B cell (primary cell): ENCODE data around the gene SRR.

Source experiments
- EZH2 ChIP-seq: IDR thresholded peaks from 2 replicates; pipeline ENCODE4 v1.6.1; 2012; ENCODE audit warnings: borderline replicate concordance, low read depth, mild to moderate bottlenecking, moderate library complexity, low read length; ENCODE audit not compliant: insufficient read depth, poor library complexity, severe bottlenecking
- TF ChIP-seq, protein P1 (sequence below): fragments of 200-600 bp; IDR thresholded peaks from one replicate; pipeline ENCODE4 v1.8.0; 2022; ENCODE audit warnings: antibody characterized with exemption, mild to moderate bottlenecking

DNA sequence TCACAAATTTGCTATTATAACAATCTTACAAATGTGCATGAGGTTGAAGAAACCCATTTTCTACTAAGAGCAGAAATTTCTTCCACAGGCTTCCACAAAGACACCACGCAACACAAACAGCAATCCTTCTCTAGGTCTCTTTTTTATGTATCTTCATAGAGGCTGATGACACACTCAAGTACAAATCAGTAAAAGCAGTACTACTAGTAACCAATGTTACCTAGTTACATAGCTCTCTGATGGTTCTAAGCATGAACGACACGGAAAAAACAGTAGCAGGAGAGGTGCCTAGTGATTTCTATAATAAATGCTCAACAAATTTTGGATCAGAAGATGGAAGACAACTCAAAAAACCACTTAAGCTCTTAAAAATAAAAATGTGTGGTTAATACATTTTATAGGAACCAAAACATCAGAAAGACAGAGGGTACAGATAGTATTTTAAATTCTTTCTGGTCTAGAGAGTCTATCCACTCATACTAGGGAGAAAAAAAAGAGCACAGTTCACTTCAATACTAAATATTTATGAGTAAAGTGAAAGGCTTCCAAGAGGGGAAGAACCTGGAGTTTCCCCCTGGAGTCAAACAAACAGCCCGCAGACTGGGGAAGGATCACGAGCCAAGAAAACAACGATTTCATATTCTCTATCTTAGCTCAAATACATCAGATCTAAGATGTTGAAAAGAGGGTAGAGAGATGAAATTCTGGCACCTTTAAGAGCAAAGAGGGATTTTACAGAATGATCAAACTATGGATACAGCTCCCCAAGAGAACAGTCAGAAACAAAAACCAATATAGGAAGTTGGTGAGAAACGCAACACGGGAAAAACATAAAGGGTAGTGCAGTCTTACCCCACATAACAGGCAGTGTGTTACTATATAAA is 40.3 kb upstream of the SRR start:
- no peak for TF ChIP-seq EZH2
- TF ChIP-seq, protein P1, sequence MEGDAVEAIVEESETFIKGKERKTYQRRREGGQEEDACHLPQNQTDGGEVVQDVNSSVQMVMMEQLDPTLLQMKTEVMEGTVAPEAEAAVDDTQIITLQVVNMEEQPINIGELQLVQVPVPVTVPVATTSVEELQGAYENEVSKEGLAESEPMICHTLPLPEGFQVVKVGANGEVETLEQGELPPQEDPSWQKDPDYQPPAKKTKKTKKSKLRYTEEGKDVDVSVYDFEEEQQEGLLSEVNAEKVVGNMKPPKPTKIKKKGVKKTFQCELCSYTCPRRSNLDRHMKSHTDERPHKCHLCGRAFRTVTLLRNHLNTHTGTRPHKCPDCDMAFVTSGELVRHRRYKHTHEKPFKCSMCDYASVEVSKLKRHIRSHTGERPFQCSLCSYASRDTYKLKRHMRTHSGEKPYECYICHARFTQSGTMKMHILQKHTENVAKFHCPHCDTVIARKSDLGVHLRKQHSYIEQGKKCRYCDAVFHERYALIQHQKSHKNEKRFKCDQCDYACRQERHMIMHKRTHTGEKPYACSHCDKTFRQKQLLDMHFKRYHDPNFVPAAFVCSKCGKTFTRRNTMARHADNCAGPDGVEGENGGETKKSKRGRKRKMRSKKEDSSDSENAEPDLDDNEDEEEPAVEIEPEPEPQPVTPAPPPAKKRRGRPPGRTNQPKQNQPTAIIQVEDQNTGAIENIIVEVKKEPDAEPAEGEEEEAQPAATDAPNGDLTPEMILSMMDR, result no peak
